Neural crest cell (in vitro differentiated cells): ENCODE data around the gene ZDHHC7. TPM values are rescaled to one million over a fixed set of nuclear protein-coding genes. Genes with fewer than 3 reads are reported as not detected.

ENCODE experiments used
- DNase-seq: peaks from one replicate; pipeline ENCODE4 v3.0.0; 2021; ENCODE audit warnings: low read depth, mixed read lengths, low spot score
- H3K27ac Mint-ChIP-seq: one replicate; pipeline ENCODE4 v1.8.0; 2021; ENCODE audit warnings: mild to moderate bottlenecking, mixed read lengths; ENCODE audit not compliant: unreplicated experiment
- H3K27me3 Mint-ChIP-seq: 2 replicates; pipeline ENCODE4 v1.8.0; 2021; ENCODE audit warnings: low read depth, mild to moderate bottlenecking, mixed read lengths
- H3K36me3 Mint-ChIP-seq: 2 replicates; pipeline ENCODE4 v1.8.0; 2021; ENCODE audit warnings: low read depth, mild to moderate bottlenecking, mixed read lengths
- H3K4me1 Mint-ChIP-seq: 2 replicates; pipeline ENCODE4 v1.8.0; 2021; ENCODE audit warnings: mixed read lengths
- H3K4me3 Mint-ChIP-seq: one replicate; pipeline ENCODE4 v1.8.0; 2021; ENCODE audit warnings: mild to moderate bottlenecking, mixed read lengths
- H3K9me3 Mint-ChIP-seq: 2 replicates; pipeline ENCODE4 v1.8.0; 2021; ENCODE audit warnings: mixed read lengths
- total RNA-seq: library from RNA; stranded (reverse); gene quantifications from 2 replicates; pipeline ENCODE4 v1.2.1, GENCODE V29; 2021
- TF ChIP-seq, protein P1 (sequence below): fragments of 200-600 bp; sonication (generic); conservative IDR thresholded peaks from 2 replicates; pipeline ENCODE4 v1.5.0; 2021; ENCODE audit warnings: antibody characterized with exemption, mild to moderate bottlenecking

The ZDHHC7 gene
- total RNA-seq, 1 donor from 2014 or later = 40.0 TPM

DNA sequence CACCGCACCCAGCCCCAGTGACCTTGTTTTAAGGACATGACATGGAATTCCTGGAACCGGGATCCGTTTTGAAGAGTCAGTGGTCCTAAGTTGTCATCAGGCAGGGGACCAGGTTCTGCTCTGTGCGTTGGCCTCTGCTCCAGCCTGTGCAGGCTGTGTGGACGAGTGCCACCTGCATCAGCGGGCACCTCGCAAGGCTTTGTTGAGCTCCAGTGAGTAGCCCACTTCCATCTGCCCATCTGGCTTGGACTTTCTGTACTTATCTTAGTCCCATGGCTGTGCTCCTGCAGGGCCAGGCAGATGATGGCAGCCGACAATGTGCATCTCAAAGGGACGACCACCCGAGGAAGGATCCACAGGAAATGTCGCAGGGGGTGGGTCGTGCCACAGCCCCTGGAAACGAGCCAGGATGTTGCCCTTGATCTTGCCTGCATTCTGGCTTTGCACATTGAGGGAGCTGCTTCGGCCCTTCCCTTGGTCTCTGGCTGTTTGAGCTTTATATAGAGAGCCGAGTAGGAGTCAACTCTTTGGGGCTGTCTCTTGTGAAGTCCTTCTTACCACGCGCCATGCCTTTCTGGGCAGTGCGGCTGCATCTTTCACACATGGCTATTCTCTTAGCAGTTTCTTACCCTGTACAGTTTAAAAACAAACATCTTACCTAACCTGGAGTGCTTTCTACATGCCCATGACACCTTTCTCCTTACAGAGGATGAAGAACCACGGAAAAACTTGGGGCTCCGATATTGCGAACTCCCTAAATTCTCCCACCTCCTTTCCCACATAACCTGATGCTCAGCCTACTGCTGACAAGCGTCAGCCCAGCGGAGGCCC, 34.5 kb upstream of the ZDHHC7 start:
- H3K27me3 Mint-ChIP-seq = no peaks in the 10 kb centered on the region
- no peaks in the 10 kb centered on the region for H3K9me3 Mint-ChIP-seq
- no peak for DNase-seq
- H3K4me1 Mint-ChIP-seq = peaks cover 17% of the 10 kb centered on the region
- no peak overlapping the region for H3K27ac Mint-ChIP-seq
- no peaks in the 10 kb centered on the region for H3K36me3 Mint-ChIP-seq
- TF ChIP-seq, protein P1, sequence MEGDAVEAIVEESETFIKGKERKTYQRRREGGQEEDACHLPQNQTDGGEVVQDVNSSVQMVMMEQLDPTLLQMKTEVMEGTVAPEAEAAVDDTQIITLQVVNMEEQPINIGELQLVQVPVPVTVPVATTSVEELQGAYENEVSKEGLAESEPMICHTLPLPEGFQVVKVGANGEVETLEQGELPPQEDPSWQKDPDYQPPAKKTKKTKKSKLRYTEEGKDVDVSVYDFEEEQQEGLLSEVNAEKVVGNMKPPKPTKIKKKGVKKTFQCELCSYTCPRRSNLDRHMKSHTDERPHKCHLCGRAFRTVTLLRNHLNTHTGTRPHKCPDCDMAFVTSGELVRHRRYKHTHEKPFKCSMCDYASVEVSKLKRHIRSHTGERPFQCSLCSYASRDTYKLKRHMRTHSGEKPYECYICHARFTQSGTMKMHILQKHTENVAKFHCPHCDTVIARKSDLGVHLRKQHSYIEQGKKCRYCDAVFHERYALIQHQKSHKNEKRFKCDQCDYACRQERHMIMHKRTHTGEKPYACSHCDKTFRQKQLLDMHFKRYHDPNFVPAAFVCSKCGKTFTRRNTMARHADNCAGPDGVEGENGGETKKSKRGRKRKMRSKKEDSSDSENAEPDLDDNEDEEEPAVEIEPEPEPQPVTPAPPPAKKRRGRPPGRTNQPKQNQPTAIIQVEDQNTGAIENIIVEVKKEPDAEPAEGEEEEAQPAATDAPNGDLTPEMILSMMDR = no peak
- no peak overlapping the region for H3K4me3 Mint-ChIP-seq

DNA sequence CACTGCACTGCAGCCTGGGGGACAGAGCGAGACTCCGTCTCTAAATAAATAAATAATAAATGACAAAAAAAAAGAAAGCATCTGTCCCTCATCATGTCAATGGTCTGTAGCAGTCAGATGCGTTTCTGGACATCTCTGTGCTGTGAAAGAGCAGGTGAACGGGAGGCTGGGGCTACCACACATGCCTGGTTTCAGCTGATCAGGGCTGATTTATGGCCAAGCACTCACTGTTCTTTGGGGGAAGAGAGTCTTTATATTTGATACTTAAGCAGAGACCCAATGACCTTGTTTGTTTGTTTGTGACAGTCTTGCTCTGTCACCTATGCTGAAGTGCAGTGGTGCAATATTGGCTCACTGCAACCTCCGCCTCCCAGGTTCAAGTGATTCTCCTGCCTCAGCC, 33.7 kb upstream of the ZDHHC7 start:
- H3K36me3 Mint-ChIP-seq = no peaks in the 10 kb centered on the region
- H3K4me3 Mint-ChIP-seq = no peak overlapping the region
- H3K4me1 Mint-ChIP-seq = peaks cover 20% of the 10 kb centered on the region
- TF ChIP-seq, protein P1 = no peak
- H3K27ac Mint-ChIP-seq = no peak overlapping the region
- H3K27me3 Mint-ChIP-seq = no peaks in the 10 kb centered on the region
- no peak for DNase-seq
- no peaks in the 10 kb centered on the region for H3K9me3 Mint-ChIP-seq

DNA sequence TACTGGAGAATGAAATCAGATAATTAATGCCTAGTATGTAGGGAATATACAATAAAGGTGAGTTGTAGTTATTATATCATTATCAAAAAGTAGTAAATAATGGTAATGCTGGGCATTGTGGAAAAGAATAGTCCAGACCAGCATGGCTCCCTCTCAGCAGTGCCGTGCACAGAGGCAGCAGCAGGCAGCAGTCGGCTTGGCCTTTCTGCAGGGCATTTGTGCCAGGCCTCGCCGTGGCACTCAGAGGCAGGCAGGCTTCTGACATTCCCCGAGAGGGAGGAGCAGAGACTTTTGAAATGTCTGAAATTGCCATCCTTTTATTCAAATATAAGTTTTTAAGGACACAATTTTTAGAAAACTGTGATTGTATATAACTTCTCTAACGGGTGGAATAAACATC, 31.3 kb upstream of the ZDHHC7 start:
- Mint-ChIP-seq H3K27ac (no peak overlapping the region), H3K4me1 (peaks cover 20% of the 10 kb centered on the region), H3K27me3 (no peaks in the 10 kb centered on the region), H3K36me3 (no peaks in the 10 kb centered on the region), H3K4me3 (no peak overlapping the region), H3K9me3 (no peaks in the 10 kb centered on the region)
- TF ChIP-seq, protein P1 = no peak
- no peak for DNase-seq

DNA sequence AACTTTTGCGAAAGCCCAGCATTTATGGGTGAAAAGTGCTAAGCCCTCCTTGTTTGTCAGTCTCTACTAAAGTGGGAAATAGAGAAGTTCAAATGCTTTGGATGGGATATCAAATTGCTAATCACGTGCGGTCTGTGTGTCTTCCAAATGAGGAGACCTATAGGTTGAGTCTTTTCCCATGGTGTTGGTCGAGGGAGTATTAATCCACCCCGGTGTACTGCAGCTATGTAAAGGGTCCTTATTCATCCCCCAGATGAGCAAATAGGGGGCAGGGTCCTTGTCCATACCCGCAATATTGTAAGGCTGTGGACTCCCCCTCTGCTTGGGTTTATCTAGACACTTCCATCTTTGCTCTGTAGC, 30.8 kb upstream of the ZDHHC7 start:
- H3K27me3 Mint-ChIP-seq = no peaks in the 10 kb centered on the region
- H3K4me3 Mint-ChIP-seq = no peak overlapping the region
- DNase-seq = no peak
- H3K27ac Mint-ChIP-seq = no peak overlapping the region
- H3K4me1 Mint-ChIP-seq = peaks cover 20% of the 10 kb centered on the region
- TF ChIP-seq, protein P1 = no peak
- H3K36me3 Mint-ChIP-seq = no peaks in the 10 kb centered on the region
- H3K9me3 Mint-ChIP-seq = no peaks in the 10 kb centered on the region

DNA sequence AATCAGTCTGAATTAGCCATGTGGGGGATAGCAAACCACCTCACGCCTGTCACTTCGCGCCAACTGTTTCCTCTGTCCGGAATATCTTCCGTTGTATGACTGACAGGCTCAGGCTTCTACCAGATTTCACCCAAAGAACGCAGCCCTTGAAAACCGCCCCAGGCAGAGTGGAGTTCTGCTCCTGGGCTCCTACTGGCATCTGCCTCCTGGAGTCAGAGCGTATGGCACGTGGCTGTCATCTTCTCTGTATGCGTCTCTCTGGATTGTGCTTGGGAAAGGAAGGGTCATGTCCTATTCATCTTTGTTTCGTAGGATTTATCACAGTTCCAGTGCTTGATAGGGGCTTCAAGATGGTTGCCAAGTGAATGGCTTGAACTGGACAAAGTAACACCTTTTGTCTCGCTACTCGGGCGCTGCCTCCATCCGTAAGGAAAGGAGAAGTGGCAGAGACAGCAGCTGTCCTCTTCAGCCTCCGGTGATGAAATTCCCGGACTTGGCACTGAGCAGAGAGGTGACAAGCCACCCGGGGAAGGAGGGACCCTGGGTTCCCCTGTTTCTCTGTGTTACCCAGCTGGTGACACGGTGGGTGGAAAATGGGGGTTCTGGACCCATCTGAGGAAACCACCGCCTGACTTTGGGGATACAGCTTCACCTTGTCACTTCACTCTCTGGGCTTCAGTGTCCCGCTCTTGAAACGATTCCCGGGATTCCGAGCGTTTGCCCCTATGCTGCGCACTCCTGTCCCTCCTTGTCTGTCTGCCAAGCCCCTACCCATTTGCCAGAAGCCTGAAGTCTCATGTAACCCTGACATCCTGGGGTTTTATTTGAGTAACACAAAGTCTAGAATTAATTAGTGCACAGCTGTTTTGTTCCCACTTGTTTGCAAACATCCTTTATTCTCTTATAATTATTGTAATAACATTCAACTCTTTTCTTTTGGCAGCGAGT, 30.2 kb upstream of the ZDHHC7 start:
- TF ChIP-seq, protein P1 = no peak
- Mint-ChIP-seq H3K36me3 (no peaks in the 10 kb centered on the region), H3K4me1 (peaks cover 20% of the 10 kb centered on the region), H3K9me3 (no peaks in the 10 kb centered on the region), H3K4me3 (no peak overlapping the region), H3K27ac (peak overlapping the region; percentile 57), H3K27me3 (no peaks in the 10 kb centered on the region)
- DNase-seq = no peak
